ENCODE data around the gene TNS3.

Gene TNS3

DNA sequence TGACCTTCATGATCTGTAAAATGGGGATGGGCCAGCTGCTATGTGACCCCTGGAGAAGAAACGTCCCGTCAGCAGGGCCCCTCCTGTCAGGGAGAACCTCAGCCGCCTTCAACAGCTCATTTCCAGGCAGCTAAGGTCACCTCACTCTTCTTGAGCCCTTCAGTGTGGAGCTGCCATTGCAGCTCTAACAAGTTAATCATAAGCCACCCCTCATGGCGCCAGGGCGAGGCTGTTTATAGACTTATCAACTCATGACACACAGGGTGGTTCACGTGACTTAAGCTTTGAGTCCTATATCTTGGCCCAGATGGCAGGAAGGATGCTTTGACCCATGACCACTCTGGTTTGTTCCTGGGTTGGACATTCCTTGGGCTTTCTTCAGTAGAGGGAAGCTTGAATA is 315.1 kb downstream of the TNS3 start:
- no peak for DNase-seq
- Histone ChIP-seq H3K9me3 (replicated peaks; ENCODE audit: insufficient read depth, low read length) (no peaks in the 10 kb centered on the region), H3K4me2 (ENCODE audit: low read depth, low read length) (no peak overlapping the region), H3K9ac (ENCODE audit: low read length) (no peak overlapping the region), H3F3A (ENCODE audit: insufficient read depth, low read length) (no peaks in the 10 kb centered on the region; the same call in 1 of the 2 replicates), H3K9me2 (replicated peaks; ENCODE audit: insufficient read depth, low read length) (no peaks in the 10 kb centered on the region), H2AFZ (ENCODE audit: low read length) (no peak overlapping the region), H3K79me2 (ENCODE audit: low read length) (no peaks in the 10 kb centered on the region), H4K20me1 (ENCODE audit: insufficient read depth, low read length) (no peaks in the 10 kb centered on the region), H3K4me3 (ENCODE audit: low read length) (no peak overlapping the region), H3K4me1 (ENCODE audit: low read length) (no peaks in the 10 kb centered on the region), H3K27me3 (replicated peaks; ENCODE audit: insufficient read depth, low read length) (no peaks in the 10 kb centered on the region), H3K27ac (ENCODE audit: low read length) (no peak overlapping the region), H3K36me3 (replicated peaks; ENCODE audit: insufficient read depth, low read length) (no peaks in the 10 kb centered on the region)
- no peak for TF ChIP-seq EZH2 (optimal IDR thresholded peaks at IDR 0.05; ENCODE audit: low read depth, low read length)
- TF ChIP-seq EZH2phosphoT487 (IDR thresholded peaks at IDR 0.05; ENCODE audit: low read length), result no peak
- TF ChIP-seq, protein P1, sequence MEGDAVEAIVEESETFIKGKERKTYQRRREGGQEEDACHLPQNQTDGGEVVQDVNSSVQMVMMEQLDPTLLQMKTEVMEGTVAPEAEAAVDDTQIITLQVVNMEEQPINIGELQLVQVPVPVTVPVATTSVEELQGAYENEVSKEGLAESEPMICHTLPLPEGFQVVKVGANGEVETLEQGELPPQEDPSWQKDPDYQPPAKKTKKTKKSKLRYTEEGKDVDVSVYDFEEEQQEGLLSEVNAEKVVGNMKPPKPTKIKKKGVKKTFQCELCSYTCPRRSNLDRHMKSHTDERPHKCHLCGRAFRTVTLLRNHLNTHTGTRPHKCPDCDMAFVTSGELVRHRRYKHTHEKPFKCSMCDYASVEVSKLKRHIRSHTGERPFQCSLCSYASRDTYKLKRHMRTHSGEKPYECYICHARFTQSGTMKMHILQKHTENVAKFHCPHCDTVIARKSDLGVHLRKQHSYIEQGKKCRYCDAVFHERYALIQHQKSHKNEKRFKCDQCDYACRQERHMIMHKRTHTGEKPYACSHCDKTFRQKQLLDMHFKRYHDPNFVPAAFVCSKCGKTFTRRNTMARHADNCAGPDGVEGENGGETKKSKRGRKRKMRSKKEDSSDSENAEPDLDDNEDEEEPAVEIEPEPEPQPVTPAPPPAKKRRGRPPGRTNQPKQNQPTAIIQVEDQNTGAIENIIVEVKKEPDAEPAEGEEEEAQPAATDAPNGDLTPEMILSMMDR (IDR thresholded peaks at IDR 0.05; ENCODE audit: low read length), result no peak

- Histone ChIP-seq H3K36me3 (replicated peaks; ENCODE audit: insufficient read depth, low read length) (no peaks in the 10 kb centered on the region), H3F3A (ENCODE audit: insufficient read depth, low read length) (no peaks in the 10 kb centered on the region; the same call in 1 of the 2 replicates), H3K4me3 (ENCODE audit: low read length) (no peak overlapping the region), H3K9me3 (replicated peaks; ENCODE audit: insufficient read depth, low read length) (no peaks in the 10 kb centered on the region), H3K9me2 (replicated peaks; ENCODE audit: insufficient read depth, low read length) (no peaks in the 10 kb centered on the region), H4K20me1 (ENCODE audit: insufficient read depth, low read length) (no peaks in the 10 kb centered on the region), H2AFZ (ENCODE audit: low read length) (no peak overlapping the region), H3K9ac (ENCODE audit: low read length) (no peak overlapping the region), H3K27ac (ENCODE audit: low read length) (no peak overlapping the region), H3K4me1 (ENCODE audit: low read length) (no peaks in the 10 kb centered on the region), H3K79me2 (ENCODE audit: low read length) (no peaks in the 10 kb centered on the region), H3K27me3 (replicated peaks; ENCODE audit: insufficient read depth, low read length) (no peaks in the 10 kb centered on the region), H3K4me2 (ENCODE audit: low read depth, low read length) (no peak overlapping the region)
- no peak for TF ChIP-seq EZH2 (optimal IDR thresholded peaks at IDR 0.05; ENCODE audit: low read depth, low read length)
- TF ChIP-seq EZH2phosphoT487 (IDR thresholded peaks at IDR 0.05; ENCODE audit: low read length), result no peak
- TF ChIP-seq, protein P1 (IDR thresholded peaks at IDR 0.05; ENCODE audit: low read length), result peak; percentile 93
- peak; percentile 39 for DNase-seq
Observed at GRCh38 chr7:47266131-47266706, 315.7 kb downstream of the TNS3 start.

DNA sequence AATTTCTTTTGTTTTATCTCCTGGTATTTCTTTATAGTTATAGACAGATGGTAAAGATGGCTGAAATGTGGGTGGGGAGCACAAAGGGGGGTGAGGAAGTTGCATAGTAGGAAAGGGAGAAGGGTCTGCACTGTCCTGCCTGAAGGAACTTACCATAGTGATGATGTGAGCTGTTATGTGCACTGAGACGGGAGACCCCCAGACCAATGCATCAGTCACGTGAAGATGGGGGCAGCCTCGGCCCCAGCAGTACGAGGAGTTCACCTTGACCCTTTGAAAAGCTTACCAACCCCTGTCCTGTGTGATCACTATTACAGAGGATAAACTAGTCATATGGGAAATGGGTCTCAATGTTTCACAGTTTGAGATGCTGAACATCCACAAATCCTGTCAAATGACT is 316.3 kb downstream of the TNS3 start:
- Histone ChIP-seq H3K79me2 (ENCODE audit: low read length) (no peaks in the 10 kb centered on the region), H4K20me1 (ENCODE audit: insufficient read depth, low read length) (no peaks in the 10 kb centered on the region), H3K36me3 (replicated peaks; ENCODE audit: insufficient read depth, low read length) (no peaks in the 10 kb centered on the region), H3K9me3 (replicated peaks; ENCODE audit: insufficient read depth, low read length) (no peaks in the 10 kb centered on the region), H3K4me1 (ENCODE audit: low read length) (no peaks in the 10 kb centered on the region), H3F3A (ENCODE audit: insufficient read depth, low read length) (no peaks in the 10 kb centered on the region; the same call in 1 of the 2 replicates), H3K4me3 (ENCODE audit: low read length) (no peak overlapping the region), H3K27me3 (replicated peaks; ENCODE audit: insufficient read depth, low read length) (no peaks in the 10 kb centered on the region), H3K9me2 (replicated peaks; ENCODE audit: insufficient read depth, low read length) (no peaks in the 10 kb centered on the region), H3K9ac (ENCODE audit: low read length) (no peak overlapping the region), H3K4me2 (ENCODE audit: low read depth, low read length) (no peak overlapping the region), H3K27ac (ENCODE audit: low read length) (no peak overlapping the region), H2AFZ (ENCODE audit: low read length) (no peak overlapping the region)
- DNase-seq, result no peak
- TF ChIP-seq EZH2phosphoT487 (IDR thresholded peaks at IDR 0.05; ENCODE audit: low read length) (no peak), EZH2 (optimal IDR thresholded peaks at IDR 0.05; ENCODE audit: low read depth, low read length) (no peak)
- TF ChIP-seq, protein P1 (IDR thresholded peaks at IDR 0.05; ENCODE audit: low read length), result no peak
